NCI-H187 treated with DMSO at 0.1 percent for 48 hours (cell line): ENCODE results near the gene KBTBD2.
"Not testable (repeated sequence)": the region's sequence is repeated elsewhere in the genome, so short reads cannot be mapped to it uniquely, and the experiment has no call there.

Source experiments
- DNase-seq: peaks from one replicate; lab custom pipeline; 2025; lab: John Stamatoyannopoulos, UW

KBTBD2 gene

GRCh38 chr7:32893207-32893524 lies 1.6 kb upstream of the KBTBD2 start:
- no peak for DNase-seq

GRCh38 chr7:32892521-32893206 lies 1.1 kb upstream of the KBTBD2 start:
- no peak for DNase-seq

- peak; percentile 74 for DNase-seq
Observed at GRCh38 chr7:32891800-32892520, 400 bp upstream of the KBTBD2 start.

GRCh38 chr7:32890793-32891042 lies 842 bp downstream of the KBTBD2 start:
- no peak for DNase-seq

GRCh38 chr7:32890010-32890792 lies 1.4 kb downstream of the KBTBD2 start:
- peak; percentile 4 for DNase-seq

GRCh38 chr7:32888505-32888904 lies 3.1 kb downstream of the KBTBD2 start:
- no peak for DNase-seq

DNA sequence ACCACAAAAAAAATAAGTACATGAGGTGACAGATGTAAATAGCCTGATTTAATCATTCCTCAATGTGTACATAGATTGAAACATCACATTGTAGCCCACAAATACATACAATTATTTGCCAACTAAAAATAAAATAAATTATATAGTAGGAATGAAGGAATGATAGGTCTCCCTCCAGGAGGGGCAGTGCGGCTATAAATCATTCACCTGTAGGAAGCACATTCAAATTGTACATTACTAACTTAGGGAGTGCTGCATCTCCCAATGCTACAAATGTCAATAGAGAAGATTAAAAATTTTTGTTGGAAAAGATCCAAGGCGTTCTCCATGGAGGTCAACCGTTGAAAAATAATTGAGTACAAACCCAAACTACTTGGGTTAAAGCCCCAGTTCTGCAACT lies 4.2 kb downstream of the KBTBD2 start:
- no peak for DNase-seq

GRCh38 chr7:32881074-32881982 lies 10.2 kb downstream of the KBTBD2 start:
- DNase-seq, result no peak

DNA sequence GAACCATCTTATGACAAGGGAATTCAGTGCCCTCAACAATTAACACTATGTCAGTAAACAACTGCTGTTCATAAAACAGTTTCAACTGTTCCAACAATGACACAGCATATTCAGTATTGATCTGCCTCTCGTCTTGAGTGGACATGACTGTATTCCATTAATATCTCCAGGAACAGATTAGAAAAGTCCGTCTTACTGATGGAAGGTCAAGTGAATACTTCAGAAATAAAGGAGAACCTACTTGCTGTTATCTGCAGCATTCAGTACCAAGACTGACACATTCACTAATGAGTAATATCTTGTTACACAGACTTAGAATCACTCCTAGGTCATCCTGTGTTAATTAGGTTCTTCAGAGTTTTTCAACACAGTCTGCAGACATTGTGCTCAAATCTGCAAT lies 12.1 kb downstream of the KBTBD2 start:
- no peak for DNase-seq

DNA sequence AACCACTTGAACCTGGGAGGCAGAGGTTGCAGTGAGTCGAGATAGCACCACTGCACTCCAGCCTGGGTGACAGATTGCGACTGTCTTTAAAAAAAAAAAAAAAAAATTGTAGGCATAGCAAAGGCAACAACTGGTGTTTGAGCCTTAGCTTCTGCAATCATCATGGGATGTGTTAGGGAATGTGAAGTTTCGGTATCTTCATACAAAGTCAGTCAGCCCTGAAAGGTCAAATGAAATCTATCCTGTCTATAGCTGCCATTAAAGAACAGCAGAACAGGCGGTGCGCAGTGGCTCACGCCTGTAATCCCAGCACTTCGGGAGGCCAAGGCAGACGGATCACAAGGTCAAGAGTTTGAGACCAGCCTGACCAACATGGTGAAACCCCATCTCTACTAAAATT lies 13.5 kb downstream of the KBTBD2 start:
- DNase-seq, result not testable (repeated sequence)

DNA sequence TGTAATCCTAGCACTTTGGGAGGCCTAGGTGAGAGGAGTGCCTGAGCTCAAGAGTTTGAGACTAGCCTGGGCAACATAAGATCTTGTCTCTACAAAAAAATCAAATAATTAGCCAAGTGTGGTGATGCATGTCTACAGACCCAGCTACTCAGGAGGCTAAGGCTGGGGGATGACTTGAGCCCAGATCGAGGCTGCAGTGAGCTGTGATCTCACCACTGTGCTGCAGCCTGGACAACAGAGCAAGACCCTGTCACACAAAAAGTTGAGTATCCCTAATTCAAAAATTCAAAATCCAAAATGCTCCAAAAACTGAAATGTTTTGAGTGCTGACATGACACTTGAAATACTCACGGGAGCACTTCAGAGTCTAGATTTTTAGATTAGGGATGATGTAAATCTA lies 19.1 kb downstream of the KBTBD2 start:
- no peak for DNase-seq

GRCh38 chr7:32871624-32872371 lies 19.8 kb downstream of the KBTBD2 start:
- no peak for DNase-seq

DNA sequence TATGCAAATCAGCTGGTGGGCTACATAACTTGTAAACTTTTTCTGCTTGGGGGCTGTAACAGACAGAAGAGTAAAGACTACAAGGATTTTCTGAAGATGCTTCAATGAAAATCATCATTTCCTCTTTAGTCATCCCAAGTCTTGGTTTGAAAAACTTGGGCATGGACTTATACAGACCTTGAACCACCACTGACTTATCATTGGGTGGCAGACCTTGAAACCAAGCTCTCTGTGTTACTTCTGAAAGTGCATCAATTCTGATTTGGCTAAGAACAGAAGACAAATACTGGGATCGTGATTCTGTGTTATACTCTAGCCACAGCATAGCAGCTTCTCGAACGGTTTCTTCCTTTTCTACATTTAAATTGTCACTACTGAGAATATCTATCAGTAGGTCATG lies 21.3 kb downstream of the KBTBD2 start:
- no peak for DNase-seq

DNA sequence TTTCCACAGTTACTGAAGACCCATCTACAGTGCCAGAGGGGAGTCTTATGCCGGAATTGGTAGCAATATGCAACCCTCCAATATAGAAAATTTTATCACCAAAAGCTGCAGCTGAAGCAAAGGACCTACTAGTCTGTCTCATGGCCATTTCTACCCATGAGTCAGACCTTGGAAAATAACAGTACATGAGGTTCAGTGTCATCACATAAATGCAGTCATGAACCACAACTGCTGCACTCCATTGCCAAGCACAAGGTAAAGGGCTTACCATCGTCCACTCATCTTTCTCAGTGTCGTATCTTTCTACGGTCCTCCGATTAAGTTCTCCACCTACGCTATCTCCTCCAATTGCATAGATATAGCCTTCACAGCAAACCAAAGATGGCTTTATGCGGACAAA lies 21.8 kb downstream of the KBTBD2 start:
- DNase-seq, result no peak

GRCh38 chr7:32868116-32868515 lies 23.4 kb downstream of the KBTBD2 start:
- no peak for DNase-seq

DNA sequence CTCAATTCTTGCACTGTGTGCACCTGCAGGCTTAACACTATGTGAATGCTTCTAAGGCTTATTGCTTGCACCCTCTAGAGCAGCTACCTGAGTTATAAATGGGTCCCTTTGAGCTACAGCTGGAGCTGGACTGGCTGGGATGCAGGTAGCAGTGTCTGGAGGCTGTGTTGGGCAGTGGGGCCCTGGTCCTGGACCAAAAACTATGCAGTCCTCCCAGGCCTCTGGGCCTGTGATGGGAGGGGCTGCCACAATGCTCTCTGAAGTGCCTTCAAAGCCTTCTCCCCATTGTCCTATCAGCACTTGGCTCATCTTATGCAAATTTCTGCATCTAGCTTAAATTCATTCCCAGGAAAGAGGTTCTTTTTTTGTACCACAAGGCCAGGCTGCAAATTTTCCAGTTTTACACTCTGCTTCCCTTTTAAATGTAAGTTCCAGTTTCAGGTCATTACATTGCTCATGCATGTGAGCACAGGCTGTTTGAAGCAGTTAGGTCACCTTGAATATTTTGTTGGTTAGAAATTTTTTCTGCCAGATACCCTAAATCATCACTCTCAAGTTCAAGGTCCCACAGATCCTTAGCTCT lies 26.0 kb downstream of the KBTBD2 start:
- DNase-seq, result no peak

GRCh38 chr7:32863872-32864271 lies 27.7 kb downstream of the KBTBD2 start:
- DNase-seq, result not testable (repeated sequence)

DNA sequence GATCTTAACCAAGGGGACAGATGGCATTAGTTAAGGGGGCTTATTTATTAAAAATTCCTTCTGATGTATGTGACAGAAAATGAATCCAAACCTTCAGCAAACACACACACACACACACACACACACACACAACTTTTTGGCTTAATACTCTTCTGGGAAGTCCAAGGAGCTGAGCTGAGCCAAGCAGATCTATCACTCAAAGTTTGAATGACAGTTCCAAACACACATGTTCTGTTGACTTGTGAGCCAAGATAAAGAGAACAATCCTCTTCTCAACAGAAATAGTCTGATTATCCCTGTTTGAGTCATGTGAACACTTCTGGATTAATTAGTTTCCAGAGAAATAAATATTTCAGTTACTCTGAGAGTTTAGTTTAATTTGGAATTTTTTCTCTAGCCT lies 31.5 kb downstream of the KBTBD2 start:
- DNase-seq, result no peak

- no peak for DNase-seq
Observed at GRCh38 chr7:32858648-32859047, 32.9 kb downstream of the KBTBD2 start.

DNA sequence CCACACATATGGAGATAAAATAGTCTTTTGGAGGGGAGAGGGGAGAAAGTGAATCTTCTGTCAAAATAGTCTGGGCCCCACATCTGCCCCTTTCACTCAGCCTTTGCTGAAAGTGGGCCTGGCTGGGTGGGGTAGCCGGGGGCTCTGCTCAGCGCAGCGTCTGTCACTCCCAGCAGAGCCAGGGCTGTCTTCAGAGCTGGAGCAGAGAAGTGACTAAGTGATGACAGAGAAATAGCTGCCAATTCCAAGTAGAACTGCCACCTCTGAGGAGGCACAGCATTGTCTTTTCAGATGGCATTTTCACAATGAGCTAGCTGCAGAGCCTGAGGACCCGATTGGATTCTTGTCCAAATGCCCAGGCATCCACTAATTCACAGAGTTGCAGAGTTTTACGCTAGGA lies 34.5 kb downstream of the KBTBD2 start:
- DNase-seq, result not testable (repeated sequence)
